Measurements from ENCODE around the gene FBN1. TPM values are rescaled to one million over a fixed set of nuclear protein-coding genes. Genes with fewer than 3 reads are reported as not detected.

The FBN1 gene
- total and polyA plus RNA-seq, 4 experiments from 2014 or later = 0.20 to 0.22 TPM; not detected in 2

- H3K9me3 ChIP-seq (ENCODE audit: control insufficient read depth in 1 of 2, low read length in 2 of 2) = no peaks in the 10 kb centered on the region
- no peaks in the 10 kb centered on the region for H3K27me3 ChIP-seq (ENCODE audit: insufficient read depth, low read length)
- Mint-ChIP-seq H3K4me3 (no peak overlapping the region), H3K27me3 (peaks cover 4 to 7% of the 10 kb centered on the region in 2 donors), H3K9me3 (peaks cover 0 to 2% (median 0%) of the 10 kb centered on the region in 8 donors), H3K27ac (no peak overlapping the region), H3K4me1 (no peaks in the 10 kb centered on the region), H3K36me3 (no peaks in the 10 kb centered on the region)
- no peak for DNase-seq
- H3K27ac ChIP-seq (ENCODE audit: low read depth, low read length) = no peak overlapping the region
- no peaks in the 10 kb centered on the region for H3K36me3 ChIP-seq (ENCODE audit: insufficient read depth, low read length)
- intact Hi-C loops (cut with micrococcal nuclease) = no loop called here
- CTCF ChIA-PET (ENCODE audit: partially characterized antibody) = no interaction called here
- POLR2A ChIA-PET (ENCODE audit: partially characterized antibody) = no interaction called here
- no peaks in the 10 kb centered on the region for H3K4me1 ChIP-seq (ENCODE audit: insufficient read depth, low read length)
- no peak overlapping the region for H3K4me3 ChIP-seq (ENCODE audit: low read length in 2 of 2)
Measured at GRCh38 chr15:48391950-48392349, 253.6 kb downstream of the FBN1 start.

DNA sequence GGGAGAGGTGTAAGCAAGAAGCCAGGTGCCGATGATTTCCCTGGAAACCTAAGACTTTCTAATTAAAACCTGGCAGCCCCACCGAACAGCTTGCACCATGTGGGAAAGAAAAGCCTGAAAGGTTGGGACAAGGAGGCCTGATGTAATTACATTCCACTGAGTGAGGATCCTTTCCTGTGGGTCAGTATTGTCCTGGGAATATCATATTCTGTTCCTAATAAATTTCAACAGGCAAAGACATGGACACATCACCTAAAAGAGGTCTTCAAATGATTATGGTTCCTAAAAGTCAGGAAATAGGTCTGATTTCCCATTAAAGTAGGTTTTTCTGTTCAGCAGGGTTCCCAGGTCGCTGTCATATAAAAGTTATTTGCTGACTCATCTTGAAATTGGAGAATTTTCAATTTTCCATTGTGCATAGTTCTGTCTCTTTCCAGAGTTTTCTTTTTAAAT, 255.8 kb downstream of the FBN1 start:
- no peaks in the 10 kb centered on the region for H3K9me3 ChIP-seq (ENCODE audit: control insufficient read depth in 1 of 2, low read length in 2 of 2)
- Mint-ChIP-seq H3K4me1 (no peaks in the 10 kb centered on the region), H3K9me3 (peaks cover 0 to 2% (median 0%) of the 10 kb centered on the region in 8 donors), H3K36me3 (no peaks in the 10 kb centered on the region), H3K27ac (no peak overlapping the region), H3K4me3 (no peak overlapping the region), H3K27me3 (peaks cover 3 to 5% of the 10 kb centered on the region in 2 donors)
- no peaks in the 10 kb centered on the region for H3K4me1 ChIP-seq (ENCODE audit: insufficient read depth, low read length)
- H3K36me3 ChIP-seq (ENCODE audit: insufficient read depth, low read length) = no peaks in the 10 kb centered on the region
- no peak for DNase-seq
- intact Hi-C loops (cut with micrococcal nuclease) = no loop called here
- CTCF ChIA-PET (ENCODE audit: partially characterized antibody) = no interaction called here
- H3K27me3 ChIP-seq (ENCODE audit: insufficient read depth, low read length) = no peaks in the 10 kb centered on the region
- no peak overlapping the region for H3K27ac ChIP-seq (ENCODE audit: low read depth, low read length)
- no peak overlapping the region for H3K4me3 ChIP-seq (ENCODE audit: low read length in 2 of 2)
- POLR2A ChIA-PET (ENCODE audit: partially characterized antibody) = no interaction called here

DNA sequence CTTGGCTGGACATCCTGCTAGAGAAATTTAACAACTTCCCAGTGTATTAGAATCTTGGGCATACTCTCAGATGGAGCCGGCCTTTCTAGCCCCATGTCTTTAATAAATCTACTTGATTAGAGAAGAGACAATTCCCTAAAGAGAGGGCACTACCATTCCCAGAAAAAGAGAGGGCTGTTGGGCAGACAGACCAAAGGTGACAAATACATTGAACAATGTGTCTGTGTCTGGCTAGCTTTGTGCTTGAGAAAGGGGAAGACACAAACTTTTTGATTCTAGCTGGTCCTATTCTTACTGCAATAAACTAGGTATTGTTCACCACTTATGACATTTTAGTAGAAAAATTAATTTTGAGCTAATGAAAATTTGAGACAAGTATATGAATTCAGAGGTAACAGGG, 256.6 kb downstream of the FBN1 start:
- Histone ChIP-seq H3K36me3 (ENCODE audit: insufficient read depth, low read length) (no peaks in the 10 kb centered on the region), H3K27ac (ENCODE audit: low read depth, low read length) (no peak overlapping the region), H3K9me3 (ENCODE audit: control insufficient read depth in 1 of 2, low read length in 2 of 2) (no peaks in the 10 kb centered on the region), H3K4me1 (ENCODE audit: insufficient read depth, low read length) (no peaks in the 10 kb centered on the region), H3K27me3 (ENCODE audit: insufficient read depth, low read length) (no peaks in the 10 kb centered on the region), H3K4me3 (ENCODE audit: low read length in 2 of 2) (no peak overlapping the region)
- intact Hi-C loops (cut with micrococcal nuclease) = no loop called here
- peaks cover 0 to 2% (median 0%) of the 10 kb centered on the region in 8 donors for H3K9me3 Mint-ChIP-seq
- H3K4me3 Mint-ChIP-seq = no peak overlapping the region
- H3K4me1 Mint-ChIP-seq = no peaks in the 10 kb centered on the region
- CTCF ChIA-PET (ENCODE audit: partially characterized antibody) = no interaction called here
- no peaks in the 10 kb centered on the region for H3K36me3 Mint-ChIP-seq
- no peak overlapping the region for H3K27ac Mint-ChIP-seq
- POLR2A ChIA-PET (ENCODE audit: partially characterized antibody) = no interaction called here
- peaks cover 2 to 5% of the 10 kb centered on the region in 2 donors for H3K27me3 Mint-ChIP-seq
- no peak for DNase-seq

DNA sequence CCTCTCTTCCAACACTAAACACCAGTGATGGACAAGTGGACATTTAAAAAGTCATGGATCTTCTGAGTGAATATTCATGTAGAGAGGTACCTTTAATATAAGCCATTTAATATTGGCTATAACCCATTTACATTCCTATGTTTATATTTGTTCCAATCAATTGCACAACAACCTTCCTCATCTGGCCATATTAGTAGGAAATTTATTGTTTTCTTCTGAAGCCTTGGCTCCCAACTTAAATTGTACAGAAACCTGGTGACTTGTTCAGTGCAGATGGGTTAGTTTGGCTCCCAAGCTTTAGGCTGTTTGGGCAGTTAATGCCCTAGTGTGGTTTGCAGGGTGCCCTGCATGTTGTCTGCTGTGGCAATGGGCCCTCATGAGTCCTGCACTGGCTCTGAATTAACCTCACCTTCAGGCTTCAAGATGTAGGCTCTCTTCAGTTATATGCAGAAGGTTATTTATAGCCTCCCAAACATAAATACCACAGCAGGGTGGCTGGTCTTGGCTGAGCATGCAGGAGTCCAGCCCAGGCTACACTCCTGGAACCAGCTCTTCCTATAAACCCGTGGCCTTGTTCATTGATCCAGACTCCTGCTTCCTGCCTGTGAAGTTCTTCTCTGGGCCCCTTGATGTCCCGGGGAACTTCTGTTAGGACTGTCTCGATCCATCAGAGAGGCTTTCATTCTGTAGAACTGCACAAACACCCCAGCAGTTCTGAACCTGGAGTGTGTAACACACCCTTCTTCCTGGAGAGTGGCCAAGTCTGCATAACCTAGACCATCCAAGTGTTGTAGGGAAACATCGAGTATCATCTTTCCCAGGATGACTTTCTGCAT, 257.3 kb downstream of the FBN1 start:
- H3K9me3 Mint-ChIP-seq = peaks cover 0 to 2% (median 0%) of the 10 kb centered on the region in 8 donors
- H3K36me3 Mint-ChIP-seq = no peaks in the 10 kb centered on the region
- no peak overlapping the region for H3K27ac Mint-ChIP-seq
- H3K4me1 Mint-ChIP-seq = no peaks in the 10 kb centered on the region
- Histone ChIP-seq H3K4me3 (ENCODE audit: low read length in 2 of 2) (no peak overlapping the region), H3K4me1 (ENCODE audit: insufficient read depth, low read length) (no peaks in the 10 kb centered on the region), H3K27me3 (ENCODE audit: insufficient read depth, low read length) (no peaks in the 10 kb centered on the region), H3K9me3 (ENCODE audit: control insufficient read depth in 1 of 2, low read length in 2 of 2) (no peaks in the 10 kb centered on the region), H3K36me3 (ENCODE audit: insufficient read depth, low read length) (no peaks in the 10 kb centered on the region), H3K27ac (ENCODE audit: low read depth, low read length) (no peak overlapping the region)
- ChIA-PET POLR2A (ENCODE audit: partially characterized antibody) (no interaction called here), CTCF (ENCODE audit: partially characterized antibody) (no interaction called here)
- DNase-seq = no peak
- H3K4me3 Mint-ChIP-seq = no peak overlapping the region
- intact Hi-C loops (cut with micrococcal nuclease) = no loop called here
- H3K27me3 Mint-ChIP-seq = peaks cover 2 to 5% of the 10 kb centered on the region in 2 donors

DNA sequence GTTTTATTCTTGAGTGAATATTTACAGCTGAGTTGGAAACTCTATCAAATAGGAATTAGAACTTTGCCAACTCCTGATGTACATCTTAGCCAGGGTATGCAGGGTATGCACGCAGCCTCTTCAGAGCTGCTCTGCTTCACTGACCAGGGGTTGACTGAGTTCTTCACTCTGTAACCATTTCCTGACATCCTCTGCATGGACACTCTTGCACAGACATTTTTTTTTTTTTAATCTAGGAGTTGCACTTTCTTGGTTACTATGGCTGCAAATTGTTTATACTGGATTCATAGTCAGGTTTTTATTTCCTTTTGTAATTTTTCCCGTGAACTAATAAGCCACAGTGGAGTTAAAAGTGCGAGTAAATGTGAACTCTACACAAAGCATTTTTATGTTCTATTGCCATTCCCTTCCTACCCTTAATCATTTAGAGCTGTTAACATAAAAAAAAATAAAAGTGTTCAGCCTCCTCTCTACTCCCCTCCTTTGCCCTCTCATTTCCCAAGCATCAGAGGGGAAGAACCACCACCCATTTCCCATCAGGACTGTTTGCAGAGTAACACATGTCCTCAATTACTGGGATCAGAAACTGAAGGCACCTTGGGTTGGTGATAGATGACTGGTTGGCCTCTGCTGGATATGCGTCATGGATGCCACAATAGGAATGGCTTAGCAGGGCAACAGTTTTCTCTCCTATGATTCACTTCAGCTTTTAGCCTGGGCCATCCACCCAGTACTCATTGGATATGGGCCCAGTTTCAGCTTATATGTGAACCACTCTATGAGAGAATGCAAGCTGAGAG, 260.3 kb downstream of the FBN1 start:
- no peak for DNase-seq
- H3K4me3 ChIP-seq (ENCODE audit: low read length in 2 of 2) = no peak overlapping the region
- H3K36me3 Mint-ChIP-seq = no peaks in the 10 kb centered on the region
- intact Hi-C loops (cut with micrococcal nuclease) = no loop called here
- no peak overlapping the region for H3K4me3 Mint-ChIP-seq
- no peaks in the 10 kb centered on the region for H3K27me3 ChIP-seq (ENCODE audit: insufficient read depth, low read length)
- no peaks in the 10 kb centered on the region for H3K36me3 ChIP-seq (ENCODE audit: insufficient read depth, low read length)
- no peak overlapping the region for H3K27ac ChIP-seq (ENCODE audit: low read depth, low read length)
- POLR2A ChIA-PET (ENCODE audit: partially characterized antibody) = no interaction called here
- no peaks in the 10 kb centered on the region for H3K4me1 Mint-ChIP-seq
- H3K9me3 Mint-ChIP-seq = no peaks in the 10 kb centered on the region
- H3K27me3 Mint-ChIP-seq = peaks cover 0 to 5% of the 10 kb centered on the region in 2 donors
- H3K9me3 ChIP-seq (ENCODE audit: control insufficient read depth in 1 of 2, low read length in 2 of 2) = no peaks in the 10 kb centered on the region
- no peak overlapping the region for H3K27ac Mint-ChIP-seq
- no peaks in the 10 kb centered on the region for H3K4me1 ChIP-seq (ENCODE audit: insufficient read depth, low read length)
- CTCF ChIA-PET (ENCODE audit: partially characterized antibody) = no interaction called here

- no peak for DNase-seq
- H3K27ac ChIP-seq (ENCODE audit: low read depth, low read length) = no peak overlapping the region
- intact Hi-C loops (cut with micrococcal nuclease) = no loop called here
- no peaks in the 10 kb centered on the region for H3K9me3 ChIP-seq (ENCODE audit: control insufficient read depth in 1 of 2, low read length in 2 of 2)
- peaks cover 0 to 5% of the 10 kb centered on the region in 2 donors for H3K27me3 Mint-ChIP-seq
- H3K36me3 Mint-ChIP-seq = no peaks in the 10 kb centered on the region
- H3K4me3 Mint-ChIP-seq = no peak overlapping the region
- H3K27me3 ChIP-seq (ENCODE audit: insufficient read depth, low read length) = no peaks in the 10 kb centered on the region
- POLR2A ChIA-PET (ENCODE audit: partially characterized antibody) = no interaction called here
- no peaks in the 10 kb centered on the region for H3K4me1 ChIP-seq (ENCODE audit: insufficient read depth, low read length)
- H3K36me3 ChIP-seq (ENCODE audit: insufficient read depth, low read length) = no peaks in the 10 kb centered on the region
- H3K9me3 Mint-ChIP-seq = no peaks in the 10 kb centered on the region
- H3K4me1 Mint-ChIP-seq = no peaks in the 10 kb centered on the region
- no peak overlapping the region for H3K27ac Mint-ChIP-seq
- no peak overlapping the region for H3K4me3 ChIP-seq (ENCODE audit: low read length in 2 of 2)
- CTCF ChIA-PET (ENCODE audit: partially characterized antibody) = no interaction called here
Measured at GRCh38 chr15:48384616-48385015, 260.9 kb downstream of the FBN1 start.

DNA sequence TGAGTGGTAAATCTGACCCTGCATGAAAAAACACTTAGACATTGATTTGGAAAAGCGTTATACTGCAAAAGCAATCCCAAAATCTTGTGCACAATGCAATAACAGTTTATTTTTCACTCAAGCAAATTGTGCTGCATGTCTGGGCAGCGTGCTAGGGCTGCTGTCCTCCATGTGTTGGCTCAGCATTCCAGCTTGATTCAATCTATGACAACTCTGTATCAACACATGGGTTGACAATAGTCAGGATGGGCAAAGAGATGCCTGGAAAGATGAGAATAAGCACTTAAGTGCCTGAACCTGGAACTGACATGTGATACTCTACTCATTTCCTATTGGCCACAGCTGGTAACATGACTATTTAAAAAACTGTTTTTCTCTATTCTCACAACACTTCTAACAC, 262.5 kb downstream of the FBN1 start:
- Histone ChIP-seq H3K27ac (ENCODE audit: low read depth, low read length) (no peak overlapping the region), H3K36me3 (ENCODE audit: insufficient read depth, low read length) (no peaks in the 10 kb centered on the region), H3K9me3 (ENCODE audit: control insufficient read depth in 1 of 2, low read length in 2 of 2) (no peaks in the 10 kb centered on the region), H3K4me3 (ENCODE audit: low read length in 2 of 2) (no peak overlapping the region), H3K27me3 (ENCODE audit: insufficient read depth, low read length) (no peaks in the 10 kb centered on the region), H3K4me1 (ENCODE audit: insufficient read depth, low read length) (no peaks in the 10 kb centered on the region)
- H3K27me3 Mint-ChIP-seq = peaks cover 0 to 5% of the 10 kb centered on the region in 2 donors
- no peaks in the 10 kb centered on the region for H3K4me1 Mint-ChIP-seq
- DNase-seq = no peak
- ChIA-PET POLR2A (ENCODE audit: partially characterized antibody) (no interaction called here), CTCF (ENCODE audit: partially characterized antibody) (no interaction called here)
- no peaks in the 10 kb centered on the region for H3K9me3 Mint-ChIP-seq
- H3K36me3 Mint-ChIP-seq = no peaks in the 10 kb centered on the region
- intact Hi-C loops (cut with micrococcal nuclease) = no loop called here
- H3K27ac Mint-ChIP-seq = no peak overlapping the region
- H3K4me3 Mint-ChIP-seq = no peak overlapping the region

Measured in CD4-positive, alpha-beta memory T cell (primary cell).